ENCODE results near the gene SHPK. TPM values are rescaled to one million over a fixed set of nuclear protein-coding genes. Genes with fewer than 3 reads are reported as not detected.

The SHPK gene
- total and polyA plus RNA-seq, 9 of the 15 experiments (the other 6 are each of a cell fraction or from before 2014, with no cell fraction given): 2.5 to 16.3 (median 11.8) TPM

DNA sequence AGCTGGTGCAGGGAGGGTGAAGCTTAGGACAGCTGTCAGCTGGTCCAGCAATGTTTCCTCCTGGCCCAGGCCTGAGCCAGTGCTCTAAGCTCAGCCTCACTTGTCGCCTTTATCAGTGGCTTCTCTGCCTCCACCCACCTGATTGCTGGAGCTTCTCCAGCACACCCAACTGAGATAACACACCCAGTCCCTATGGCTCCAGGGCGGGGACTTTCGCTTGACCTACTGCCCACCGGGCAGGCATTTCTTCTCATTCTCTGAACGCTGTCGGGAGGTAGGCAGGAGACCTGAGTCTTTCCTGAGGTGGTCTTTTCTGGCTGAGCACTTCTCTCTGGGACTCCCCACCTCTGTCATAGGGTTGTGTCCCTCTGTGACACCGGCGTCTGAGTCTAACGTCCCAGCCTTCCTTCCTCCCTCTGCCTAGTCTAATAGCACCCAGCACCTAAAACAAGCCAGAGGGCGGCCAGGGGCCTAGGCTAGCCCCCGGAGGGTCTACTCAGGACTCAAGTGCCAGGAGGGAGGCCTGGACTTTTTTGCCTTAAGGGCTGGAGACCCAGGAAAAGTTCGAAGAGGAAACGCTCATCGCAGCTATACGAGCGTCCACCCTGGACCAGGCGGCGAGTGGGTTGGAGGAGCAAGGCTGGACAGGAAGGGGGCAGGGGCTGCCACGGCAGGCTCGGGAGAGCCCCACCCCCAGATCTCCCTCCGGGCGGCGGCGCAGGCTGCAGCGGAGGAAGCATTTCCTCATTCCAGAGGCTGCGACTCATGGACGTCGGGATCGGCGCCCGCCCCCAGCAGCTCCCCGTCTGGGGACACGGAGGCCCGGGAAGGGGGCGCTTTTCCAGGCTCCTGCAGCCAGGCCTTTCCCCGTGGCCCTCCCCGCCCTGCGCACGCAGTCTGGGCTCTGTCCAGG lies 31.6 kb upstream of the SHPK start (continued):
- TF ChIP-seq, protein P1, sequence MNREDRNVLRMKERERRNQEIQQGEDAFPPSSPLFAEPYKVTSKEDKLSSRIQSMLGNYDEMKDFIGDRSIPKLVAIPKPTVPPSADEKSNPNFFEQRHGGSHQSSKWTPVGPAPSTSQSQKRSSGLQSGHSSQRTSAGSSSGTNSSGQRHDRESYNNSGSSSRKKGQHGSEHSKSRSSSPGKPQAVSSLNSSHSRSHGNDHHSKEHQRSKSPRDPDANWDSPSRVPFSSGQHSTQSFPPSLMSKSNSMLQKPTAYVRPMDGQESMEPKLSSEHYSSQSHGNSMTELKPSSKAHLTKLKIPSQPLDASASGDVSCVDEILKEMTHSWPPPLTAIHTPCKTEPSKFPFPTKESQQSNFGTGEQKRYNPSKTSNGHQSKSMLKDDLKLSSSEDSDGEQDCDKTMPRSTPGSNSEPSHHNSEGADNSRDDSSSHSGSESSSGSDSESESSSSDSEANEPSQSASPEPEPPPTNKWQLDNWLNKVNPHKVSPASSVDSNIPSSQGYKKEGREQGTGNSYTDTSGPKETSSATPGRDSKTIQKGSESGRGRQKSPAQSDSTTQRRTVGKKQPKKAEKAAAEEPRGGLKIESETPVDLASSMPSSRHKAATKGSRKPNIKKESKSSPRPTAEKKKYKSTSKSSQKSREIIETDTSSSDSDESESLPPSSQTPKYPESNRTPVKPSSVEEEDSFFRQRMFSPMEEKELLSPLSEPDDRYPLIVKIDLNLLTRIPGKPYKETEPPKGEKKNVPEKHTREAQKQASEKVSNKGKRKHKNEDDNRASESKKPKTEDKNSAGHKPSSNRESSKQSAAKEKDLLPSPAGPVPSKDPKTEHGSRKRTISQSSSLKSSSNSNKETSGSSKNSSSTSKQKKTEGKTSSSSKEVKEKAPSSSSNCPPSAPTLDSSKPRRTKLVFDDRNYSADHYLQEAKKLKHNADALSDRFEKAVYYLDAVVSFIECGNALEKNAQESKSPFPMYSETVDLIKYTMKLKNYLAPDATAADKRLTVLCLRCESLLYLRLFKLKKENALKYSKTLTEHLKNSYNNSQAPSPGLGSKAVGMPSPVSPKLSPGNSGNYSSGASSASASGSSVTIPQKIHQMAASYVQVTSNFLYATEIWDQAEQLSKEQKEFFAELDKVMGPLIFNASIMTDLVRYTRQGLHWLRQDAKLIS (CRISPR knock-in tag; IDR thresholded peaks at IDR 0.05): peak; percentile 62; the same call in 1 of the 2 replicates
- TF ChIP-seq, protein P2, sequence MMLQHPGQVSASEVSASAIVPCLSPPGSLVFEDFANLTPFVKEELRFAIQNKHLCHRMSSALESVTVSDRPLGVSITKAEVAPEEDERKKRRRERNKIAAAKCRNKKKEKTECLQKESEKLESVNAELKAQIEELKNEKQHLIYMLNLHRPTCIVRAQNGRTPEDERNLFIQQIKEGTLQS (IDR thresholded peaks at IDR 0.05): peak; percentile 43; the same call in 1 of the 2 replicates
- TF ChIP-seq, protein P2 (CRISPR knock-in tag; conservative IDR thresholded peaks at IDR 0.05): no peak
- TF ChIP-seq CTBP1 (IDR thresholded peaks at IDR 0.05; ENCODE audit: borderline replicate concordance) (peak; percentile 70; the same call in 1 of the 2 replicates), ZNF764 (CRISPR knock-in tag; IDR thresholded peaks at IDR 0.05; ENCODE audit: low read depth) (no peak), FOS (IDR thresholded peaks at IDR 0.05; ENCODE audit: extremely low read depth, insufficient read length) (no peak), ELF4 (CRISPR knock-in tag; IDR thresholded peaks at IDR 0.05) (no peak), ELF1 (tag; IDR thresholded peaks at IDR 0.05) (peak; percentile 69), ZNF561 (CRISPR knock-in tag; conservative IDR thresholded peaks at IDR 0.05) (no peak), NBN (IDR thresholded peaks at IDR 0.05; ENCODE audit: low read depth) (no peak), FOXJ2 (tag; IDR thresholded peaks at IDR 0.05) (no peak), NFIX (CRISPR knock-in tag; IDR thresholded peaks at IDR 0.05; ENCODE audit: low read depth) (no peak), CREB1 (IDR thresholded peaks at IDR 0.05) (no peak), CREB1 (CRISPR knock-in tag; IDR thresholded peaks at IDR 0.05) (no peak), EP300 (IDR thresholded peaks at IDR 0.05; ENCODE audit: low read length) (peak; percentile 24; the same call in 1 of the 2 replicates), ILF3 (IDR thresholded peaks at IDR 0.05; ENCODE audit: borderline replicate concordance) (no peak)
- TF ChIP-seq, protein P3, sequence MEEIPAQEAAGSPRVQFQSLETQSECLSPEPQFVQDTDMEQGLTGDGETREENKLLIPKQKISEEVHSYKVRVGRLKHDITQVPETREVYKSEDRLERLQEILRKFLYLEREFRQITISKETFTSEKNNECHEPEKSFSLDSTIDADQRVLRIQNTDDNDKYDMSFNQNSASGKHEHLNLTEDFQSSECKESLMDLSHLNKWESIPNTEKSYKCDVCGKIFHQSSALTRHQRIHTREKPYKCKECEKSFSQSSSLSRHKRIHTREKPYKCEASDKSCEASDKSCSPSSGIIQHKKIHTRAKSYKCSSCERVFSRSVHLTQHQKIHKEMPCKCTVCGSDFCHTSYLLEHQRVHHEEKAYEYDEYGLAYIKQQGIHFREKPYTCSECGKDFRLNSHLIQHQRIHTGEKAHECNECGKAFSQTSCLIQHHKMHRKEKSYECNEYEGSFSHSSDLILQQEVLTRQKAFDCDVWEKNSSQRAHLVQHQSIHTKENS (CRISPR knock-in tag; IDR thresholded peaks at IDR 0.05): no peak
- TF ChIP-seq, protein P4, sequence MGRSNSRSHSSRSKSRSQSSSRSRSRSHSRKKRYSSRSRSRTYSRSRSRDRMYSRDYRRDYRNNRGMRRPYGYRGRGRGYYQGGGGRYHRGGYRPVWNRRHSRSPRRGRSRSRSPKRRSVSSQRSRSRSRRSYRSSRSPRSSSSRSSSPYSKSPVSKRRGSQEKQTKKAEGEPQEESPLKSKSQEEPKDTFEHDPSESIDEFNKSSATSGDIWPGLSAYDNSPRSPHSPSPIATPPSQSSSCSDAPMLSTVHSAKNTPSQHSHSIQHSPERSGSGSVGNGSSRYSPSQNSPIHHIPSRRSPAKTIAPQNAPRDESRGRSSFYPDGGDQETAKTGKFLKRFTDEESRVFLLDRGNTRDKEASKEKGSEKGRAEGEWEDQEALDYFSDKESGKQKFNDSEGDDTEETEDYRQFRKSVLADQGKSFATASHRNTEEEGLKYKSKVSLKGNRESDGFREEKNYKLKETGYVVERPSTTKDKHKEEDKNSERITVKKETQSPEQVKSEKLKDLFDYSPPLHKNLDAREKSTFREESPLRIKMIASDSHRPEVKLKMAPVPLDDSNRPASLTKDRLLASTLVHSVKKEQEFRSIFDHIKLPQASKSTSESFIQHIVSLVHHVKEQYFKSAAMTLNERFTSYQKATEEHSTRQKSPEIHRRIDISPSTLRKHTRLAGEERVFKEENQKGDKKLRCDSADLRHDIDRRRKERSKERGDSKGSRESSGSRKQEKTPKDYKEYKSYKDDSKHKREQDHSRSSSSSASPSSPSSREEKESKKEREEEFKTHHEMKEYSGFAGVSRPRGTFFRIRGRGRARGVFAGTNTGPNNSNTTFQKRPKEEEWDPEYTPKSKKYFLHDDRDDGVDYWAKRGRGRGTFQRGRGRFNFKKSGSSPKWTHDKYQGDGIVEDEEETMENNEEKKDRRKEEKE (IDR thresholded peaks at IDR 0.05; ENCODE audit: borderline replicate concordance in 1 of 2, control insufficient read depth in 1 of 2, low read depth in 2 of 2, low read length in 1 of 2): no peak

Measured in K562 (cell line).